GM18517 (cell line): ENCODE measurements around the gene OPCML.

Experiments used
- ATAC-seq: cut with Tn5 transposase; IDR thresholded peaks from one replicate; pipeline ENCODE4 v1.9.1; 2021; ENCODE audit warnings: mild to moderate bottlenecking, moderate library complexity; ENCODE audit not compliant: unreplicated experiment

Gene OPCML

DNA sequence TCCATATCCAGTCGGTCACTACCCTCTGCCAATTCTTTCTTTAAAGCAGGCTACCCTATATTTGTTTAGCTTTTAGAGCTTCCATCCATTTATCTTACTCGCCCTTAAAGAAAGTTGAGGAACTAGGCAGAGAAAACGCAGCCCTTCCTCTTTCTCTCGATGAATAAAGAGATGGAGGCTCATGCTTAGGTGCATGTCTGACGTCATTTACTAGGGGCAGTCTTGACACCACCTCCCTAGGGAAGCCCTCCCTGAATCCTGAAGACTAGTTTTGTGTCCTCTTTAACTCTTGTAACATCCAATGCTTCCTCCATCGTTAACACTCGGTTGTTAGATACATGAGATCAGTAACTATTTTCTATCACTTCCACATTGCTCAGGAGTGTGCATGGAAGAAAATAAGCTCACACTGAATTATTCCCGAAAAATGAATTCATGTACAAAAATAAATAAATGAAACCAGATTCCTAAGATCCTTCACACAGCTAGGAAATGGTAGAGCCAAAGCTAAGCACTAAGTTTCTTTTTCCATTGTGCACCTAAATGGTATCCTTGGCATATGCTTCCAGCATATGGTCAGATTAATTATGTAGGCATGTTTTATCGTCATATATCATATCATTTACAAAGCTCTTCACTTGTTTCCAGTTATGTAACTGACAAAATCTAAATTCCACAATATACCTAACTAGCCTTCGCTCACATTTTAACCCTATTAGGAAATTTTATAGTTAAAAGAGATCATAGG lies 291.2 kb downstream of the OPCML start:
- ATAC-seq = no peak

DNA sequence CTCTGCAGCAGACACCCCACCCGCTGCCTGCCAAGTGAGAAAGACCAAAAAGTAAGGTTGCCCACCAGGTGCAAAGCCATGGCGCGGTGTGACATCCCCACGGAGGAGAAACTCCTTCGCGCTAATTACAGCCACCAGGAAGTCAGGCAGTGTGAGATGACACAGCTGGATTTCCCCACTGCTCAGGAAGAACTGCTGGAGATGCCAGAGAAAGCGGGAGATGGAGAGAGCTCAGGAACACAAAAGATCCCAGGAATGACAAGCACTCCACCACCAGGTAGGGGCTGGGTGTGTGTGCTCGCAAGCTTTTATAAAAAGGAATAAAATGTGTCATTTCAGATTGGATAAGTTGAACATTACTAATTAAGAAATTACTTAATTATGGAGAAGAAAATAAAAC lies 292.7 kb downstream of the OPCML start:
- ATAC-seq = no peak

DNA sequence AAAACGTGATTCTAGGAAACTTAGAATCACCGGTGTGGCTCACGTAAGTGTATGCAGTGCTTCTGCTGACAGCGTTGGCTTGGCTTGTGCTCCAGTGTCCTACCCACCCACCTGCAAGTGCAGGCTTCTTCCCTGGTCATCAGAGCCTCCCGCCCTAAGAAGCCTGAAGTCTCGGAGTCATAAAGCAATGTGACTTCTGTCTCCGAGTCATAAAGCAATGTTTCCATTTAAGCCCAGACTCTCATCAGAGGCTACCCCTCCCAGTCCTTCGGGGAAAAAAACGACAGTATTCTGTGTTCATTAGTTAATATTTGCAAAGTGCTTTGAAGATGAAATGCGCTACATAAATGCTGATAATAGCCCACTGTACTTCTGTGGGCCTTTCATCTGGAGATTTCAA lies 293.8 kb downstream of the OPCML start:
- no peak for ATAC-seq

DNA sequence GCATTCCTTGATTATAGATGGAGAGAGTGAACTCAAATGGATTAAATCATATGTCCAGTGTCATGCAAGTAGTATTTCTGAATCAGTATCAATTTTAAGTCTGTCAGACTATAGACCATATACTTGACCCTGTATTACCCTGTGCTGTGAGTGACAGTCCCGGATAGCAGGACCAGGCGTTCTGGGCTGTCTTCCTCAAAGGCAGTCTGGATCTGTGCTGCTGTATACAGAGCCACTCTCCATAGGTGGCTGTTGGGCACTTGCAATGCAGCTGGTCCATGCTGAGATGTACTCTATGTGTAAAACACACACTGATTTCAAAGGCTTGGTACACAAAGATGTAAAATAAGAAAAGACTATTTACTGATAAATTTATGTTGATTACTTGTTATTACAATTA lies 294.3 kb downstream of the OPCML start:
- ATAC-seq = no peak

DNA sequence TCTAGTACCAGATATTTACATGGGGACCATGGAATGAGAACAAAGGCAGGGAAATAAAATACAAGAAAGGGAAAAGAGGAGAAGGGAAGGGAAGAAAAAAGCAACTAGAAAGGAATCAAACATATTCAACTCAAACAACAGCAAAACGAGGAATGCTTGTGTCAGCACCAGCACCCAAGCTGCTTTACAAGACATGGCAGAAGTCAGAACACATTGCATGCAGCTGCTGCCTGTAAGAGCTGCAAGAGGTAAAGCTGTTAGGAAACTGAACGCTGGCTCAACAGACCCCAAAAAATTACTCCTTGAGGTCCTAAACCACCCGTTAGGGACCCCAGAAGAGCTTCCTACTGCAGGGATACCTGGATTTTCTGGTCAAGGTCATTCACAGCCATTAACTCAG lies 296.9 kb downstream of the OPCML start:
- ATAC-seq = no peak

DNA sequence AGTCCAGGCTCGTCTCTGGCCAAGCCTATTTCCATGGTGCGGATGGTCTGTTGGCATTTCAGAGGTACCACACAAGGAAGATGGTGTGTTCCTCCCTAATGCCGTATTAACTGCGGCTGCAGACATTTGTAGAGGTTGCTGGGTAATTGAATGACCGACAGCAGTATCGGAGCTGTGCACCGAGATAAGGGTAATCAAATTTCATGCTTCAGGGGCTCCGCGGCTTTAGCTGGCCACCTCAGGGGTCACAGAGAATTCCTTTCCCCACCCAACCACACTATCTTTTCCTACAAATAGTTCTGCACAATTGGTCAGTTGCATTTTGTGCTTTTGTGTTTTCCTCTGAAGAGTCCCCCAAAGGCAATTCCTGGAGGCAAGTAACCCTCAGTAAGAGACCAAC lies 297.4 kb downstream of the OPCML start:
- ATAC-seq = no peak

DNA sequence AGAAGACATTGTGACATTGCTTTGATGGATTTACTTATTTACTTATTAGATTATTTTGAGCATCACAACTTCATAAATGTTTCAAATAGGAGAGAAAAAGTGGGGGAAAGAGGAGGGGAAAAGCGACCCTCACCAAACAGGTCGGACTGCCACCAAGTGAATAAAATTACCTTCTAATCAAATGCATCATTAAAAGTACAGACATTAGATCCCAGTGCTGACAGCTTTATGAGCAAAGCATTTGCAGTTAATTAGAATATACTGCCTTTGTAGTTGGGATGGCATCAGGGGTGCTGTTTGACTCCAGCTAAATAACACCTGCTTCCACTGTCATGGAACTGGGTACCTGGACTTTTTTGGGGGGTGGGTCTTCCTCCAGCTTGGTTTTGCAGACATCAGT lies 299.6 kb downstream of the OPCML start:
- no peak for ATAC-seq

DNA sequence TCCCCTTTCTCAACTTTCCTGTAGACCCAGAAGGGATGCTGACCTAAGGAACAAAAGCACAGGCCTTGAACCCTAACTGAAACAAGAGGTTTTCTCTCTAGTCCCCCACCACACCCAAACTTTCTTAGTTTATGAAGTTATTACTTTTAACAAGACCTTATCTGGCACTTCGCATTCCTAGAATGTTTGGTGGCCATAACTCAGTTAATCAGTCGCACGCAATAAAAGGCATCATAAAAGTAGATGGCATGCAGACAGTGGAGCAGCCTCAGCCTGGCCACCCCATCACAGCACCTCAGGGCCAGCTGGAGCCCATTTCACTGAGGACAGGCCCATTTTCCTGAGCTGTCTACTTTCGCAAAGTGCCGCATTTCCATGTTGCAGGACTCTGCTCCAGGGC lies 301.9 kb downstream of the OPCML start:
- ATAC-seq = no peak

DNA sequence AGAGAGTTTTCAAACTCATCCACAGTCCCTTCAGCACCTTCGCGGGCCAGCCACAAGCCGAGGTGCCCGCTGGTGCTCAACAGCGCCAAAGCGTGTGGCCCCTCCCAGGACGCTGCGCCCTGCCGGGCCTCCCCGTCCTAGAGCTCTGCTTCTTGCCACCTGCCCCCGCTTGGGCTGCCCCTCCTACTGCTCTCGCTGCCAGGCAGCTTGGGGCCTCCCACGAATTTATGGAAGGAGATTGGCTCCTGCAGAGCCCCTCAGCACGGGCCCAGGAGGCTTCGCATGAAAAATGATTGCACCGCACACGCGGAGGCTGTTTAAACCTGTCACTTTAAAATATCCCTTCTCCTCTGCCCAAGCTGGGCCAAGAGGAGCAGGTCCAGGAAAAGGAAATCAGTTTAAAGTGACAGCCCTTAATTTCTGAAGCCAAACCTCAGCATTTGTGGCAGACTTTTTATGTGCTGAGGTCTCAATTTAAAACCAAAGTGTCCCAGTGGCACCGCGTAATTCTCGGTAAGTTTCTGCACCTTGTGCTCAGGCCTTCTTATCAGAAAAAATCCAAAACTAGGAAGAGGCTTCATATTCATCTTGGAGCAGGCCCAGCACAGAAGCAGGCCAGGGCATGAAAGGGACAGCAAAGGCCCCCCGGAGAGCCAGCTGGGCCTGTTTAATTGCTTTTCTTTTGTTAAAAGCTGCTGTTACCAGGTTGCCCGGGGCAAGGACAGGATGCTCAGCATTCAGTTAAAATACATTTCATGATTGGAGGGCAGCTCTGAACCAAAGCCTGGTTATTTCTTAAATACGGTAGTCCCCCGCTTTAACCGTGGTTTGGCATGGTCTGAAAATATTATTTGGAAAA lies 303.6 kb downstream of the OPCML start:
- ATAC-seq = no peak

DNA sequence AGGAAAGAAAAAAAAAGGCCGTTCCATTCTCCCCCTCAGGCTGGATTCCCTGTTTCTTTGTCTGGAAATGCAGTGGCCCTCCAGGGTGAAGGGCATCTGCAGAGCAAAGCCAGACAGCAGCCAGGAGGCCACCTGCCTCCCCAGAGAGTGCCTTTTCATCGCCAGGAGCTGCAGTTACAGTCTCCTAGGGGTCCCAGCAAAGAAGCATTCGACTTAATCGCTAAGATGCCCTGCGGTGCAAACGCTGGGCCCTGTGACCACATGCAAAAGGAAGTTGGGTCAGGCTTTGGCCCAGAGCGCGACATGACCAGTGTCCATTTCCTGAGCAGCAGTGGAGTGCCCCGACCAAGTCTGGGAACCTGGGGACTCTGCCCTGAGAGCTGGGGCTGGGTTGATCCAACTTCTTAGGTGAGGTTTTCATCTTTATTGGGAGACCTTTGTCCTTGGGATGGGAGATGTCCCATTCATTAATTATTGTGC lies 304.6 kb downstream of the OPCML start:
- ATAC-seq = no peak

DNA sequence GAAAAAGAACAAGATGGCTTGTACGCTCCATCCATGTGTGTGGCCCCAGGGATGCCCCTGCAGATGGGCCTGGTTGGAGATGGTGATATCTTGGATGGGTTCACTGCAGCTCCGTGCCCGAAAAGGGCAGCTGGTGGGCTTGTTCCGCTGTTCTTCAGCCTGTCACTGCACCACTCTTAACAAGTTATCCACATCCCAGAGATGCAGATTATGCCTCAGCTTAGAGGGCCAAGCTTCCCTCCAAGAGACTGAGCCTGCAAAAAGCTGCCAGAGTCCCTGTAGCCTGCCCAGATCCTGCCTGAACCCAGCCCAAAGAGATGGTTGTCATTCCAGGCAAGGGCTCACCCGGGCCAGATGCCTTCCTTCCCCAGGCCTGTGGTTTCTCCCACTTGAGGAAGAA lies 308.0 kb downstream of the OPCML start:
- no peak for ATAC-seq

DNA sequence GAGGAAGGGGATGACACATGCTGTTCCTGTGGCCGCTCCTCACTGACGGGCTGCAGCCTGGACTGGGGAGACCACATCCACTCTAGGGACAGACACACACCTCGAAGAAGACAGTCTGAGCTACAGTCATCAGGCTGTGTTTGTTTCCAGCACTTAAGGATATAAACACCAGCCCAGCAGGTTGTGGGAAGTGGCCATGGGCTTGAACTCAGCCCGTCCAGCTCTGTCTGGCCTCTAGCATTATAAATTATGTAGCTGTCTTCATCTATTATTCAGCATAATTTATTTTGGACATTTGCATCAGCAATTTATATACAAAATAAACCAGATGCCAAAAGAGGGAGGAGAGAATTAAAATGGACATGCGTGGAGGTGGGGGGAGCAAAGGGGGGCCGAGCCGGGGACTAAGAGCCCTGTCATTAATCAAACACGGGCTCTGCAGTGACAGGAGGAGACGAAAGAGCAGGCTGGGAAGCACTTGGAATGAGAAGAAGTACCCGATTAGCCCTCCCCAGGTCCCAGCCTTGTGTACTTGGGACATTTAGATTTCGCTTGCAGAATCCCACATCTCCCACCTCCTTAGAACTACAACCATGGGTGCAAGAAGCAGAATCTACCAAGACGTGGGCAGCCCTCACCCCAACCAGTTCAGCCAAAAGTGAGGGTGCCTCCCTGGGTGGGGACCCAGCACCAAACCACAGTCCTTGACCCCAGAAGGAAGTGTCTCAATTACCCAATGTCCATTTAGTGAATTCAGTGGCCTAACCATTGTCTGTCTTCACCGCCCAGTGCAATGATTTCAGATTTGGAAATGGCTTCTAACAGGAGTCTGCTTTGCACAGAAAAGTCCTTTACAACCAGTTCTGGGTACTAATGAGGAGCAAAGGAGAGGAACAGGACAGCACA lies 309.6 kb downstream of the OPCML start:
- no peak for ATAC-seq

DNA sequence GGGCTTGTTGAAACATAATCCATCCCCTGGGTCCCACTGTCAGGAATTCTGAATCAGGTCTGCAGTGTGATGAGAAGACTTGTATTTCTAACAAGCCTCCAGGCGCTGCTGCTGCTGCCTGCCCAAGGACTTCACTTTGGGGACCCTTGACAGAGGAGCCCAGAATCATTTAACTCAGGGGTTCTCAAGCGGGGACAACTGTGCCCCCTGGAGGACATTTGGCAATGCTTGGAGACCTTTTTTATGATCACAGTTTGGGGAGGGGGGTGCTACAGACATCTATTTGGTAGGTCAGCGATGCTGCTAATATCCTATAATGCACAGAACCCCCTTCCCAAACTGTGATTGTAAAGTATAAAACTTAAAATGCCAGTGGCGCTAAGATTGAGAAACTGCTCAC lies 312.8 kb downstream of the OPCML start:
- ATAC-seq = no peak

DNA sequence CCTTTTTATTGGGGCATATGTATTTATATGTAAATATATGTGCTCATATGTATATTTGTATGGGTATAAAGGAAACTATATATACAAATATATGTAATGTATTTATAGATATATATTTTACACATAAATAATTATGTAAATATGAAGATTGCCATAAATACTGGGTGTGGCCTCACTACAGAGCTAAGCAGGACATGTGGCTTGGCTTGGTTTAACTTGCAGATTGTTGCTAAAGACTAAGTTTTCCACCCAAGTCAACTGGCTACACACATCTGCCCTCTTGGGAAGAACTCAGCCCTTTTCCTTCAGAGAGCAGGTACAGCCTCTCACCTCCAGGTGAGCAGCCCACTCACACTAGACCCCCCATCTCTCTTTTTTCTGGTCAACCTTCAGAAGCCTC lies 315.5 kb downstream of the OPCML start:
- no peak for ATAC-seq

DNA sequence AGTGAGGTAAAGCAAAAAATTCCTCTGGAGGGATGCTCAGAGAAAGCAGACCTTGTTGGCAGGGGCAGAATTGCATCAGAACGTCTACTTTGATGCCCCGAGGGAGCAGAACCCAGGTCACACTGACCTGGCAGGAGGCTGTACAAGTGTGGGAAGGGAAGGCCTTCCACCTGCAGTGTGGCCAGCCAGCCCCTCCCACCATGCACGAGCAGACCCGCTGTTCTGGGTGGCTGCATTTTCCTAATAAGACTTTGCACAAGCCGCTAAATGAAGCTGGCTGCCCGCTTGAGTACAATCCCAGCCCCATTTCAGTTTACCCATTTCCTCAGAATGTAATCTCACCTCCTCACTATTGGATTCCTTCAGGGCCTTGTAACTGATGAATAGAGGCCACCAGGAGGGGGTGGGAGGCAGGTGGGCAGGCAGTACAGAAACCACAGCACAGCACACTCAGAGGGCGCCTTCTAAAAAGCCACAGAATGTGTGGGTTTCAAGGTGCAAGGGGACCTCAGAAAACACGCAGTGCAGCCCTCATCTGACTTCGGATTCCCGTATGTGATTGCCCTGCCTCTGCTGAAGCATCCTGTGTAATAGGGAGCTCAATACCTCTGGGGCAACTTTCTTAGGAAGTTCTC lies 316.6 kb downstream of the OPCML start:
- ATAC-seq = no peak

DNA sequence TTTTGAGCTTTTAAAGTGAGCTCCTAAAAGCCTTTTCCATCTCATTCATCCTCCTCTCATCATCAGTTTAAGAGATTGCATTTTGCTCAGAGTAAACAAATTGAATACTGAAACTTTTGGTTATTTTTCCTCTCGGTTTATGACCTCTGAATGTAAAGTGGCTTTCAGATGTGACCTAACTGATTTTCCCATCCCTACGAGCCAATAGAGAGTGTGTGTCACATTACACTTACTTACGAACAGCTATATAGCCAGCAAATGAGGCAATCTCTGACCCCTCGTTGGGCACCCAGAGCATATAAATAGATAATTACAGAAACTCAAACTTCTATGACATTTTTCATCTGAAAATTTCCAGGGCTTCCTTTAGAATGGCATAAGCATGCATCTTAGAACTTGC lies 317.7 kb downstream of the OPCML start:
- no peak for ATAC-seq

DNA sequence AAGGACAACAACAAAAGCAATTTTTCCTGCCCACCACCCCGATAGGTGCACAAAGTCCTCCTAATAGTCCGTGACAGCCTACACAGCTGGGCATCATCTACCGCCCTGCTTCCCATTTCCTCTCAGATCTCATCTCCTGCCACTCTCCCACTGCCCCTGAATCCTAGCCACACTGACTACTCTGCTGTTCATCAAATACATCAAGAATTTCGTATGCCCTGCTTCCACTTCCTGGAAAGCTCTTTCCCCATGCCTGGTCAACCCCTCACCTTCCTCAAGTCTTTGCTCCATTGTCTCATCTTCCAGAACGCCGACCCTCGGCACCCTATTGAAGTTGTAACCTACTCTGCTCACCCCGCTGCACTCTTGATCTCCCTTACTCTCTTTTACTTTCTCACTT lies 320.1 kb downstream of the OPCML start:
- no peak for ATAC-seq

DNA sequence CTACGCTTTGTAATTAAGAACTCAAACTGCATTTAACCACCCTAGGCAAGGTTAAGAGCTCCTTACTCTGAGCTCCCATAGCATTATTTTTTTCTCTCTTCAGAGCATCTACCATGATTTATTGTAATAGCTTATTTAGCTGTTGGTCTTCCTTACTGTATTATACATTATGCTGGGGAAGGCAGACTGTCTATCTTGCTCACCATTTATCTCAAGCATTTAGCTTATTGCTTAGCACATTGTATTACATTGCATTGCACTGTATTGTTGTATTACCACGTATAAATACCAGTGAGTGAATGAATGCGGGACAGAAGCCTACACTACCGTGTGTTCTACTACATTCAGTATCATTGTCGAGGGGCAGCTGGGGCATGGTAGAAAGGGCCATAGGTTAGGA lies 324.3 kb downstream of the OPCML start:
- no peak for ATAC-seq

DNA sequence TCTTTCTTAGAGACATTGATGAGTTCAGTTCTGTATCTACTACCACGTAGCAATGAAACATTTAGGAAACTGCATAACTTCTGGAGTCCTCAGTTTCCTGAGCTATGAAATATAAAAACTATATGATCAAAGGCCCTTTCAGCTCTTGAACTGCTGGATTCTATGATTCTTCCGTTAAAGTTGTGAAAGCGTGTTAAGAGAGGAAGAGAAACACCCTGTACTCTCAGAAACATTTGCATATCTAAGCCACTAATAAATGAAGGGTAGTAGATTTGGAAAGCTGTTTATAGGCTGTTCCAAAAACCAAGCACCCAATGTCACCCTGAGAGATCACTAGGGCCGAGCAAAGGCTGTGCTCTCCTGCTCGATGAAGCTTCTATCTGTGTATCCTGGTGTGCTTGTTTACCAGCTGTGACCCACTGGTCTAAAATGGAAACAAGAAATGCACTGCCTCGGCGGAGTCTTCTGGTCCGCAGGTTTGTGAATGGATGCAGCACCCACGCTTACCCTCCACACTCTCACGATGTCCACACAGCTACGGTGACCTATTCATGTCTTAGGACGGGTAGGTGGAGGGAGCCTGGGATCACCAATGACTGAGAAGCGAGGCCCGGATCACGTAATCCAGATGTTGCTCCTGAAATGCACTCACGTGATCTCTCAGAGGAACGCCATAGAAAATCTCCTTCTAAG lies 325.8 kb downstream of the OPCML start:
- no peak for ATAC-seq

DNA sequence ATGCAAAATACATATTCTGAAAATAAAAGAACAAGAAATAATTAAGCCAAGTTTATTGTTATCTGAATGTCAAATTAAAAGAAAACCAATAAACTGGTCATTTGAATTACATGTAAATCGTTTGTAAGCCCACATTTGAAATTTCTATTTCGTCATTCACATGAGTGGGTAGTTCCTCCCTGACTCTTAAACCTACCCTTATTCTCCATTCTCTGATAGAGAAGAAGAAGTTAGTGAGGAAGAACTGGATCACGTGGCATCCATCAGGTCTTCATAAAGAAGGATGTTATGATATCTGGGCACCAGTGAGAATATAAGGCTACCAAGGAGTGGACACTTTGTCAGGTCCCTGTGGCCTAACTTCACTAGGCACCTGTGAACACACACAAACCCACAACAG lies 328.1 kb downstream of the OPCML start:
- no peak for ATAC-seq
